Heart left ventricle (tissue), 13 donors: Measurements from ENCODE around the gene GPR152.

Experiments
- POLR2A ChIP-seq, 2 donors: fragments of 450-650 bp; IDR thresholded peaks; one replicate each; pipeline ENCODE4 v1.6.1; 2017; ENCODE audit warnings: antibody characterized with exemption in 2 of 2, mild to moderate bottlenecking in 2 of 2, moderate library complexity in 2 of 2
- TF ChIP-seq, protein P1 (sequence below), 12 donors: fragments of 200-600 bp; sonication (generic) in 4 of 12; IDR thresholded peaks; one replicate each; pipeline versions ENCODE4 v1.5.0 to v1.8.0; 2018 to 2022; ENCODE audit warnings: antibody characterized with exemption in 12 of 12, mild to moderate bottlenecking in 5 of 12
- donor health status: ischemic (EF 13 %, LVEDD 7.1; RV severe dilation, severe dysfunction).
- donor health status: DM: no; HTN: yes; CAD: no.
- donor health status: DM: no; HTN: no; CAD: no.
- donor health status: ischemic (EF 25% LVEDD 6.9; RV normal size, moderate dysfunction).
- donor health status: ischemic (EF 25% LVEDD 5.7; RV mildly dilated, moderate dysfunction).
- donor health status: ischemic (EF 35%, LVEDD 5.7; RV mildly dilated, moderate dysfunction).
- donor health status: nonischemic (EF 11% LVEDD 7.7; RV severe dilation, severe dysfunction).
- donor health status: DM: yes; HTN: yes; CAD: no.
- donor health status: PGD.
- donor health status: ischemic (EF 29% LVEDD 5.4; RV normal size, mild dysfunction).
- donor health status: nonischemic (EF 23%, LVEDD 6.1; RV moderate dilation, normal function).

DNA sequence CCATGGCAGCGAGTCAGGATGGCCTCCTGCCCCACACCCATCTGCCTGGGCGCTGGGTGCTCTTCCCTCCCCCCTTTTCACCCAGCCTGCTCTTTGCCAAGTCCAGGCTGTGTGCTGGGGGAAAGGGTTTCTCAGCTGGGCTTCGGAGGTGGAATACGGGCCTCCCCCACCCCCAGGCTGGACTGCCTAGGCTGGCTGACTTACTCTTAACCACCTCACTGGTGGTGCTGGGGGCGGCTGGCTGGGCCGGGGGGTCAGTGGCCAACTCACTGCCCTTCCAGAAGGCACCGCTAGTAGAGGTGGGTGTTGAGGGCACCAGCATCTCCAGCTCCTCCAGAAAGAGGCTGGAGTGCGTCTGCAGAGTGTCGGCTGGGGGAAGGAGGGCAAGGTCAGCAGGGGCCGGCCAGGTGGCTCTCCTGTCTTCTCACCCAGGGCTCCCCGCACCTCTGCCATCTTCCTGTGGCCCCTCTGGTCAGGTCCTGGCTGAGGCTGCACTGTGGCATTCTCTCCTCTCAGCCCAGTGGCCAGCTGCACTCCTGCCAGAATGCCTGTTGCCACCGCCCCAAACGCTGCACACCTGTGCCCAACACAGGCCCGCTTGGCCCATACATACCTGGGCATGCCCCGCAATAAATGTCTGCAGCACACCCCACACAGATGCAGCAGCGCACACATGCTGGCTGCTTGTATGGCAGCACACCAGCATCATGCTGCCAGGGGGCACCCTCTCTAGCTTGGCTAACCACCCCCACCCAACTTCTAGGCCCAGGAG is 42.9 kb upstream of the GPR152 start:
- TF ChIP-seq, protein P1, sequence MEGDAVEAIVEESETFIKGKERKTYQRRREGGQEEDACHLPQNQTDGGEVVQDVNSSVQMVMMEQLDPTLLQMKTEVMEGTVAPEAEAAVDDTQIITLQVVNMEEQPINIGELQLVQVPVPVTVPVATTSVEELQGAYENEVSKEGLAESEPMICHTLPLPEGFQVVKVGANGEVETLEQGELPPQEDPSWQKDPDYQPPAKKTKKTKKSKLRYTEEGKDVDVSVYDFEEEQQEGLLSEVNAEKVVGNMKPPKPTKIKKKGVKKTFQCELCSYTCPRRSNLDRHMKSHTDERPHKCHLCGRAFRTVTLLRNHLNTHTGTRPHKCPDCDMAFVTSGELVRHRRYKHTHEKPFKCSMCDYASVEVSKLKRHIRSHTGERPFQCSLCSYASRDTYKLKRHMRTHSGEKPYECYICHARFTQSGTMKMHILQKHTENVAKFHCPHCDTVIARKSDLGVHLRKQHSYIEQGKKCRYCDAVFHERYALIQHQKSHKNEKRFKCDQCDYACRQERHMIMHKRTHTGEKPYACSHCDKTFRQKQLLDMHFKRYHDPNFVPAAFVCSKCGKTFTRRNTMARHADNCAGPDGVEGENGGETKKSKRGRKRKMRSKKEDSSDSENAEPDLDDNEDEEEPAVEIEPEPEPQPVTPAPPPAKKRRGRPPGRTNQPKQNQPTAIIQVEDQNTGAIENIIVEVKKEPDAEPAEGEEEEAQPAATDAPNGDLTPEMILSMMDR (IDR thresholded peaks at IDR 0.05) = no peak
- TF ChIP-seq POLR2A (IDR thresholded peaks at IDR 0.05) = no peak
